Liver (tissue), 9 donors: ENCODE data around the gene PNPLA6. TPM values are rescaled to one million over a fixed set of nuclear protein-coding genes. Genes with fewer than 3 reads are reported as not detected.

Source experiments
- DNase-seq: peaks from one replicate; pipeline ENCODE4 v3.0.0-alpha.2; 2017; ENCODE audit warnings: low spot score
- H3K27ac ChIP-seq, 2 donors: one replicate each; pipeline ENCODE4 v1.7.0; 2013; ENCODE audit warnings: inconsistent platforms in 2 of 2, low read length in 2 of 2, control low read depth in 1 of 2, low read depth in 1 of 2, mild to moderate bottlenecking in 1 of 2
- H3K27me3 ChIP-seq, 4 donors: one replicate each; pipeline versions ENCODE4 v1.6.1 to v1.7.0; 2013; ENCODE audit warnings: low read length in 3 of 4, inconsistent platforms in 1 of 4, mild to moderate bottlenecking in 1 of 4, moderate library complexity in 1 of 4; ENCODE audit not compliant: control insufficient read depth in 4 of 4, insufficient read depth in 4 of 4
- H3K36me3 ChIP-seq, 4 donors: one replicate each; pipeline versions ENCODE4 v1.6.1 to v1.7.0; 2013; ENCODE audit warnings: low read length in 3 of 4, mild to moderate bottlenecking in 3 of 4, low read depth in 1 of 4, moderate library complexity in 1 of 4; ENCODE audit not compliant: control insufficient read depth in 4 of 4, insufficient read depth in 3 of 4
- H3K4me1 ChIP-seq, 4 donors: one replicate each; pipeline versions ENCODE4 v1.6.1 to v1.7.0; 2013; ENCODE audit warnings: low read length in 3 of 4, mild to moderate bottlenecking in 3 of 4, moderate library complexity in 1 of 4; ENCODE audit not compliant: control insufficient read depth in 4 of 4, insufficient read depth in 4 of 4
- H3K4me3 ChIP-seq, 3 donors: one replicate each; pipeline versions ENCODE4 v1.6.1 to v1.7.0; 2013; ENCODE audit warnings: low read length in 3 of 3, control low read depth in 1 of 3, low read depth in 1 of 3, mild to moderate bottlenecking in 1 of 3
- H3K9ac ChIP-seq, 2 donors: one replicate each; pipeline ENCODE4 v1.7.0; 2013; ENCODE audit warnings: low read length in 2 of 2, mild to moderate bottlenecking in 2 of 2, moderate library complexity in 2 of 2, control low read depth in 1 of 2, low read depth in 1 of 2
- H3K9me3 ChIP-seq, 4 donors: one replicate each; pipeline versions ENCODE4 v1.6.1 to v1.7.0; 2013; ENCODE audit warnings: low read length in 3 of 4; ENCODE audit not compliant: control insufficient read depth in 4 of 4
- CTCF ChIP-seq: fragments of 150-350 bp; IDR thresholded peaks from 2 replicates; pipeline ENCODE4 v1.5.1; 2017; ENCODE audit warnings: improper control_type of control experiment, low read depth, low read length; ENCODE audit not compliant: missing input control
- EGR1 ChIP-seq, 2 donors: IDR thresholded peaks; 2 replicates each; pipeline ENCODE4 v1.6.1; 2016 to 2018; ENCODE audit warnings: antibody characterized with exemption in 2 of 2, low read depth in 2 of 2
- FOXA1 ChIP-seq: IDR thresholded peaks from 2 replicates; pipeline ENCODE4 v1.6.1; 2016; ENCODE audit warnings: antibody characterized with exemption
- FOXA2 ChIP-seq: IDR thresholded peaks from 2 replicates; pipeline ENCODE4 v1.6.1; 2016; ENCODE audit warnings: antibody characterized with exemption
- GABPA ChIP-seq, 2 donors: IDR thresholded peaks in 1 of 2; conservative IDR thresholded peaks in 1 of 2; 2 replicates each; pipeline ENCODE4 v1.6.1; 2016; ENCODE audit warnings: antibody characterized with exemption in 2 of 2, mild to moderate bottlenecking in 1 of 2, moderate library complexity in 1 of 2
- JUND ChIP-seq, 2 donors: IDR thresholded peaks; 2 replicates each; pipeline ENCODE4 v1.6.1; 2016; ENCODE audit warnings: antibody characterized with exemption in 2 of 2
- RAD21 ChIP-seq, 2 donors: IDR thresholded peaks; 2 replicates each; pipeline ENCODE4 v1.6.1; 2016; ENCODE audit warnings: antibody characterized with exemption in 2 of 2, mild to moderate bottlenecking in 2 of 2
- RXRA ChIP-seq, 2 donors: IDR thresholded peaks; 2 replicates each; pipeline ENCODE4 v1.6.1; 2017 to 2018; ENCODE audit warnings: antibody characterized with exemption in 2 of 2, mild to moderate bottlenecking in 1 of 2
- SP1 ChIP-seq: IDR thresholded peaks from 2 replicates; pipeline ENCODE4 v1.6.1; 2018; ENCODE audit warnings: antibody characterized with exemption, mild to moderate bottlenecking
- TAF1 ChIP-seq: conservative IDR thresholded peaks from 2 replicates; pipeline ENCODE4 v1.6.1; 2016; ENCODE audit warnings: antibody characterized with exemption, mild to moderate bottlenecking
- YY1 ChIP-seq: IDR thresholded peaks from 2 replicates; pipeline ENCODE4 v1.6.1; 2016; ENCODE audit warnings: antibody characterized with exemption, mild to moderate bottlenecking
- ZBTB33 ChIP-seq: IDR thresholded peaks from 2 replicates; pipeline ENCODE4 v1.6.1; 2016; ENCODE audit warnings: antibody characterized with exemption
- WGBS: extraction: QIAGEN DNeasy Blood & Tissue Kit; methylation state at CpG from one replicate; pipeline ENCODE4 v1.1.7; 2013; 5-methylcytosine and 5-hydroxymethylcytosine counted together
- polyA plus RNA-seq, 2 donors: library from polyadenylated mRNA; stranded (reverse) in 1 of 2; unstranded in 1 of 2; fragments of 200-250 nt in 1 of 2; fragments of >200 nt in 1 of 2; fragmentation: Nextera tagmentation in 1 of 2; extraction: Ambion mirVana in 1 of 2; gene quantifications; one replicate each; pipeline versions ENCODE4 v1.2.1 to v1.2.3, GENCODE V29; 2013 to 2015
- total RNA-seq, 2 donors: library from RNA; depleted of rRNA; stranded (reverse); fragments of >200 nt; gene quantifications; one replicate each; pipeline ENCODE4 v1.2.3, GENCODE V29; 2014
- TF ChIP-seq, protein P1 (sequence below): IDR thresholded peaks from 2 replicates; pipeline ENCODE4 v1.6.1; 2016; ENCODE audit warnings: antibody characterized with exemption, mild to moderate bottlenecking
- donor health status: healthy.
- donor health status: healthy.
- donor health status: healthy.
- donor health status: healthy.
- donor health status: healthy.

PNPLA6 gene
- total and polyA plus RNA-seq, 4 donors, result 20.9 to 68.4 (median 28.0) TPM

- WGBS, result 95% methylated on average over 25 of the region's 25 CpGs
- no peaks in the 10 kb centered on the region for H3K4me1 ChIP-seq
- TF ChIP-seq FOXA1 (no peak), ZBTB33 (no peak), TAF1 (no peak), SP1 (no peak), EGR1 (IDR thresholded peaks at IDR 0.05; ENCODE audit: low read depth in 2 of 2) (no peak), CTCF (no peak), YY1 (no peak), RXRA (IDR thresholded peaks at IDR 0.05) (no peak), RAD21 (IDR thresholded peaks at IDR 0.05) (no peak)
- TF ChIP-seq, protein P1, sequence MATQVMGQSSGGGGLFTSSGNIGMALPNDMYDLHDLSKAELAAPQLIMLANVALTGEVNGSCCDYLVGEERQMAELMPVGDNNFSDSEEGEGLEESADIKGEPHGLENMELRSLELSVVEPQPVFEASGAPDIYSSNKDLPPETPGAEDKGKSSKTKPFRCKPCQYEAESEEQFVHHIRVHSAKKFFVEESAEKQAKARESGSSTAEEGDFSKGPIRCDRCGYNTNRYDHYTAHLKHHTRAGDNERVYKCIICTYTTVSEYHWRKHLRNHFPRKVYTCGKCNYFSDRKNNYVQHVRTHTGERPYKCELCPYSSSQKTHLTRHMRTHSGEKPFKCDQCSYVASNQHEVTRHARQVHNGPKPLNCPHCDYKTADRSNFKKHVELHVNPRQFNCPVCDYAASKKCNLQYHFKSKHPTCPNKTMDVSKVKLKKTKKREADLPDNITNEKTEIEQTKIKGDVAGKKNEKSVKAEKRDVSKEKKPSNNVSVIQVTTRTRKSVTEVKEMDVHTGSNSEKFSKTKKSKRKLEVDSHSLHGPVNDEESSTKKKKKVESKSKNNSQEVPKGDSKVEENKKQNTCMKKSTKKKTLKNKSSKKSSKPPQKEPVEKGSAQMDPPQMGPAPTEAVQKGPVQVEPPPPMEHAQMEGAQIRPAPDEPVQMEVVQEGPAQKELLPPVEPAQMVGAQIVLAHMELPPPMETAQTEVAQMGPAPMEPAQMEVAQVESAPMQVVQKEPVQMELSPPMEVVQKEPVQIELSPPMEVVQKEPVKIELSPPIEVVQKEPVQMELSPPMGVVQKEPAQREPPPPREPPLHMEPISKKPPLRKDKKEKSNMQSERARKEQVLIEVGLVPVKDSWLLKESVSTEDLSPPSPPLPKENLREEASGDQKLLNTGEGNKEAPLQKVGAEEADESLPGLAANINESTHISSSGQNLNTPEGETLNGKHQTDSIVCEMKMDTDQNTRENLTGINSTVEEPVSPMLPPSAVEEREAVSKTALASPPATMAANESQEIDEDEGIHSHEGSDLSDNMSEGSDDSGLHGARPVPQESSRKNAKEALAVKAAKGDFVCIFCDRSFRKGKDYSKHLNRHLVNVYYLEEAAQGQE, result no peak
- H3K27ac ChIP-seq, result no peak overlapping the region
- no peaks in the 10 kb centered on the region for H3K27me3 ChIP-seq
- no peak overlapping the region for H3K9ac ChIP-seq
- DNase-seq, result no peak
- no peak overlapping the region for H3K4me3 ChIP-seq
- H3K36me3 ChIP-seq, result peaks cover 13 to 45% (median 16%) of the 10 kb centered on the region in 4 donors
- no peaks in the 10 kb centered on the region for H3K9me3 ChIP-seq
These were observed 72.5 kb downstream of the PNPLA6 start for GRCh38 chr19:7607874-7608560.

- no peaks in the 10 kb centered on the region for H3K9me3 ChIP-seq
- no peak overlapping the region for H3K4me3 ChIP-seq
- peaks cover 13 to 49% (median 18%) of the 10 kb centered on the region in 4 donors for H3K36me3 ChIP-seq
- H3K4me1 ChIP-seq, result no peaks in the 10 kb centered on the region
- no peak overlapping the region for H3K27ac ChIP-seq
- no peak for TF ChIP-seq CTCF
- TF ChIP-seq EGR1 (IDR thresholded peaks at IDR 0.05; ENCODE audit: low read depth in 2 of 2), result no peak
- no peak for TF ChIP-seq ZBTB33
- TF ChIP-seq RAD21 (IDR thresholded peaks at IDR 0.05), result no peak
- TF ChIP-seq GABPA (IDR thresholded peaks at IDR 0.05 in 1 of 2, conservative IDR thresholded peaks at IDR 0.05 in 1 of 2), result no peak
- no peak for TF ChIP-seq FOXA1
- no peak for TF ChIP-seq FOXA2
- no peak for TF ChIP-seq JUND (IDR thresholded peaks at IDR 0.05)
- 92% methylated on average over 31 of the region's 31 CpGs for WGBS
- no peak for DNase-seq
- no peaks in the 10 kb centered on the region for H3K27me3 ChIP-seq
- no peak overlapping the region for H3K9ac ChIP-seq
These were observed 75.1 kb downstream of the PNPLA6 start for GRCh38 chr19:7610491-7611240.
